Spleen (tissue), 11 donors: ENCODE results near the gene CDH18. TPM values are rescaled to one million over a fixed set of nuclear protein-coding genes. Genes with fewer than 3 reads are reported as not detected.

Experiments used
- DNase-seq: peaks from one replicate; pipeline ENCODE4 v3.0.0-alpha.2; 2020
- H3K27ac ChIP-seq, 8 donors: fragments of 200-600 bp; sonication (generic) in 7 of 8; 1 replicate in 4 of 8; 2 replicates in 4 of 8; pipeline versions ENCODE4 v1.5.0 to v1.8.0; 2016 to 2021; ENCODE audit warnings: inconsistent platforms in 4 of 8, mild to moderate bottlenecking in 4 of 8, moderate library complexity in 1 of 8
- H3K27me3 ChIP-seq, 7 donors: fragments of 200-600 bp; sonication (generic) in 6 of 7; replicated peaks in 1 of 7; 1 replicate in 4 of 7; 2 replicates in 3 of 7; pipeline versions ENCODE4 v1.5.0 to v1.8.0; 2016 to 2021; ENCODE audit warnings: inconsistent platforms in 3 of 7, mild to moderate bottlenecking in 1 of 7
- H3K36me3 ChIP-seq, 6 donors: fragments of 200-600 bp; sonication (generic) in 5 of 6; 1 replicate in 4 of 6; 2 replicates in 2 of 6; pipeline versions ENCODE4 v1.5.0 to v1.8.0; 2016 to 2021; ENCODE audit warnings: inconsistent platforms in 2 of 6
- H3K4me1 ChIP-seq, 6 donors: fragments of 200-600 bp; sonication (generic) in 5 of 6; 1 replicate in 3 of 6; 2 replicates in 3 of 6; pipeline versions ENCODE4 v1.5.0 to v1.8.0; 2016 to 2021; ENCODE audit warnings: inconsistent platforms in 3 of 6
- H3K4me3 ChIP-seq, 8 donors: fragments of 200-600 bp; sonication (generic) in 7 of 8; 1 replicate in 4 of 8; 2 replicates in 4 of 8; pipeline versions ENCODE4 v1.5.0 to v1.8.0; 2016 to 2021; ENCODE audit warnings: inconsistent platforms in 4 of 8, mild to moderate bottlenecking in 4 of 8, moderate library complexity in 2 of 8
- H3K9me3 ChIP-seq, 8 donors: fragments of 200-600 bp; sonication (generic) in 7 of 8; 1 replicate in 4 of 8; 2 replicates in 4 of 8; pipeline versions ENCODE4 v1.5.0 to v1.8.0; 2016 to 2021; ENCODE audit warnings: inconsistent platforms in 4 of 8
- POLR2A ChIP-seq, 3 donors: fragments of 450-650 bp; IDR thresholded peaks; one replicate each; pipeline ENCODE4 v1.5.1; 2017; ENCODE audit warnings: antibody characterized with exemption in 3 of 3, mild to moderate bottlenecking in 1 of 3
- POLR2AphosphoS5 ChIP-seq, 3 donors: sonication (generic); formaldehyde crosslinking; IDR thresholded peaks; one replicate each; pipeline ENCODE4 v1.5.1; 2017; ENCODE audit warnings: antibody characterized with exemption in 3 of 3
- WGBS, 5 donors: extraction: QIAGEN DNeasy Blood & Tissue Kit in 3 of 5; methylation state at CpG; one replicate each; pipeline versions ENCODE4 v1.1.5 to v1.1.7; 2013 to 2018; 5-methylcytosine and 5-hydroxymethylcytosine counted together
- intact Hi-C: fragments of 100-400 bp; cut with DNase I; formaldehyde crosslinking; loops from one replicate; pipeline ENCODE4 v1.15.0; 2023; ENCODE audit warnings: low total_unique reads
- polyA plus RNA-seq, 3 donors: library from polyadenylated mRNA; stranded (reverse); fragments of 200-250 nt; gene quantifications; one replicate each; pipeline ENCODE4 v1.2.1, GENCODE V29; 2013
- total RNA-seq, 7 donors: library from RNA; depleted of rRNA in 3 of 7; stranded (reverse); fragments of >200 nt in 3 of 7; fragmentation: NEBNext Ultra II Directional in 4 of 7; extraction: Animal tissue kit (Norgen Biotek cat#: 25700) in 4 of 7; gene quantifications; one replicate each; pipeline versions ENCODE4 v1.1.0 to v1.2.1, GENCODE V29; 2016 to 2021
- TF ChIP-seq, protein P1 (sequence below), 11 experiments: fragments of 200-600 bp in 7 of 11; fragments of 450-650 bp in 4 of 11; sonication (generic) in 4 of 11; IDR thresholded peaks in 8 of 11; conservative IDR thresholded peaks in 3 of 11; 1 replicate in 7 of 11; 2 replicates in 4 of 11; pipeline versions ENCODE4 v1.4.0 to v1.8.0; 2016 to 2021; ENCODE audit warnings: antibody characterized with exemption in 11 of 11, inconsistent platforms in 4 of 11, mild to moderate bottlenecking in 1 of 11
- donor health status: healthy with polysubstance abuse.
- donor health status: DM: no; HTN: no; CAD: no; lungs with moderate emphysema.
- donor health status: DM: no; HTN: no; CAD: no.
- donor health status: Bipolar disorder and iron deficiency.
- donor health status: healthy.
- donor health status: DM: no; HTN: no; CAD: no.
- donor health status: DM: yes; HTN: yes; CAD: no.

CDH18 gene
- total and polyA plus RNA-seq, 10 donors, result 0.26 TPM; not detected in 9

DNA sequence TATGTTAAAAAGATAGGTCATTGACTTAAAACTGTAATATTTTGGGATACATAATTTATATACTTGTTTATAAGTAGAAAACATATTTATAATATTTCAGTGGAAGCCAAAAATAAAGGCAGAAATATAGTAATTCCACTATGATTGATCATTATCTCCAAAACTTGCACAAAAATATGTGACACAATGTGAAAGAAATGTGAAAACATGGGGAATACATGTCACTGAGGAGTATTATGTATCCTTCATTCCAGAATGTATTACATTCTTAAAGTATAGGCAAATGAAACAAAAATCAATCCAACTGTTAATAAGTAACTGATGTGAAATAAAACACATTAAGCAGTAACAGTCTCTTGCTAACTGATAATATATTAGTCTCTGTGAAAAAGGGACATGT is 236.7 kb downstream of the CDH18 start:
- Histone ChIP-seq H3K36me3 (no peaks in the 10 kb centered on the region), H3K4me1 (no peaks in the 10 kb centered on the region), H3K27ac (no peak overlapping the region), H3K27me3 (no peaks in the 10 kb centered on the region), H3K9me3 (peaks cover 0 to 26% (median 9%) of the 10 kb centered on the region in 8 donors), H3K4me3 (no peak overlapping the region)
- intact Hi-C loops, result no loop called here
- no peak for TF ChIP-seq POLR2A (IDR thresholded peaks at IDR 0.05)
- TF ChIP-seq, protein P1, sequence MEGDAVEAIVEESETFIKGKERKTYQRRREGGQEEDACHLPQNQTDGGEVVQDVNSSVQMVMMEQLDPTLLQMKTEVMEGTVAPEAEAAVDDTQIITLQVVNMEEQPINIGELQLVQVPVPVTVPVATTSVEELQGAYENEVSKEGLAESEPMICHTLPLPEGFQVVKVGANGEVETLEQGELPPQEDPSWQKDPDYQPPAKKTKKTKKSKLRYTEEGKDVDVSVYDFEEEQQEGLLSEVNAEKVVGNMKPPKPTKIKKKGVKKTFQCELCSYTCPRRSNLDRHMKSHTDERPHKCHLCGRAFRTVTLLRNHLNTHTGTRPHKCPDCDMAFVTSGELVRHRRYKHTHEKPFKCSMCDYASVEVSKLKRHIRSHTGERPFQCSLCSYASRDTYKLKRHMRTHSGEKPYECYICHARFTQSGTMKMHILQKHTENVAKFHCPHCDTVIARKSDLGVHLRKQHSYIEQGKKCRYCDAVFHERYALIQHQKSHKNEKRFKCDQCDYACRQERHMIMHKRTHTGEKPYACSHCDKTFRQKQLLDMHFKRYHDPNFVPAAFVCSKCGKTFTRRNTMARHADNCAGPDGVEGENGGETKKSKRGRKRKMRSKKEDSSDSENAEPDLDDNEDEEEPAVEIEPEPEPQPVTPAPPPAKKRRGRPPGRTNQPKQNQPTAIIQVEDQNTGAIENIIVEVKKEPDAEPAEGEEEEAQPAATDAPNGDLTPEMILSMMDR (IDR thresholded peaks at IDR 0.05 in 8 of 11, conservative IDR thresholded peaks at IDR 0.05 in 3 of 11), result no peak
- TF ChIP-seq POLR2AphosphoS5 (IDR thresholded peaks at IDR 0.05), result no peak
- no peak for DNase-seq

DNA sequence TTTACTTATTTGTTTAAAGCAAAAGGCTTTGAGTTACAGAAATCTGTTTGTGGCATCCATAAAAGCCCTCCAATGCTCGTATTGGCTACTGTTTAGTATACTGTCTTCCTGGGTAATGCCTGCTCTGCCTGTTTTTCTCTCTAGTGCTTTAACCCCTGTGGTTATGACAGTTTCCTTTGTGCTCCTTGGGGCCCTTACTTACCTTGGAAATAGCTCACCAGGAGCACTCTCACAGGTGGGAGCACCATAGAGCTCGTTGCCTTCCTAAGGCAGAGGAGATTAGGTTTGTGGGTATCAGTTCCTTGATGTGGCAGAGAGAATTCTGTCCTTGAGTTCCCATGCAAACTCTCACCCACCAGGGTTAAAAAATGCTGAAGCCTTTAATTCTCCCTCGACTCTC is 242.8 kb downstream of the CDH18 start:
- no peak for DNase-seq
- Histone ChIP-seq H3K4me3 (no peak overlapping the region), H3K27ac (no peak overlapping the region), H3K27me3 (no peaks in the 10 kb centered on the region), H3K9me3 (no peaks in the 10 kb centered on the region), H3K36me3 (no peaks in the 10 kb centered on the region), H3K4me1 (no peaks in the 10 kb centered on the region)
- intact Hi-C loops, result no loop called here
- 32 to 51% (median 38%) methylated on average over 3 of the region's 3 CpGs for WGBS, 5 donors
- TF ChIP-seq POLR2AphosphoS5 (IDR thresholded peaks at IDR 0.05), result no peak
- no peak for TF ChIP-seq POLR2A (IDR thresholded peaks at IDR 0.05)
- TF ChIP-seq, protein P1 (IDR thresholded peaks at IDR 0.05 in 8 of 11, conservative IDR thresholded peaks at IDR 0.05 in 3 of 11), result no peak

DNA sequence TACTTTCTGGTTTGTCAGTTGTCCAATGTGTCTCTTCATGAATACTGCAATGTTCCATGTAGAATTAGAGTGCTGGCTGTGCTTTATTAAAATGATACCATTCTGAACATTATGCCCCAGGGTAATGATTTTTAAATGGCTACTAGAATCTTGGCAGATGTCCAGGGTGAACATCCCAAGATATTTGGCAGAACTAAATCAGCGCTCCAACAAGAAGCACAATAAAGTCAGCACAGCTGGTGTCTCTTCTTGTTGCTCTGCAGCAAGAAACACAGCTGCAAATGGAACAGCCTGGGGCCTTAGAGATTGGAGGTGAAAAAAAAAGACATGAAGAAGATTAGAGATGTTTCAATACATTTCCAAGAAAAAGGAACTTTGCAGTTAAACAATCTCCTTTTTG is 248.3 kb downstream of the CDH18 start:
- intact Hi-C loops, result no loop called here
- H3K36me3 ChIP-seq, result no peaks in the 10 kb centered on the region
- H3K27ac ChIP-seq, result no peak overlapping the region
- WGBS, 5 donors, result 87 to 97% (median 89%) methylated on average over 1 of the region's 1 CpG
- no peak for DNase-seq
- peaks cover 0 to 5% (median 0%) of the 10 kb centered on the region in 8 donors for H3K9me3 ChIP-seq
- H3K27me3 ChIP-seq, result no peaks in the 10 kb centered on the region
- TF ChIP-seq, protein P1 (IDR thresholded peaks at IDR 0.05 in 8 of 11, conservative IDR thresholded peaks at IDR 0.05 in 3 of 11), result no peak
- TF ChIP-seq POLR2AphosphoS5 (IDR thresholded peaks at IDR 0.05) (no peak), POLR2A (IDR thresholded peaks at IDR 0.05) (no peak)
- H3K4me3 ChIP-seq, result no peak overlapping the region
- H3K4me1 ChIP-seq, result no peaks in the 10 kb centered on the region

DNA sequence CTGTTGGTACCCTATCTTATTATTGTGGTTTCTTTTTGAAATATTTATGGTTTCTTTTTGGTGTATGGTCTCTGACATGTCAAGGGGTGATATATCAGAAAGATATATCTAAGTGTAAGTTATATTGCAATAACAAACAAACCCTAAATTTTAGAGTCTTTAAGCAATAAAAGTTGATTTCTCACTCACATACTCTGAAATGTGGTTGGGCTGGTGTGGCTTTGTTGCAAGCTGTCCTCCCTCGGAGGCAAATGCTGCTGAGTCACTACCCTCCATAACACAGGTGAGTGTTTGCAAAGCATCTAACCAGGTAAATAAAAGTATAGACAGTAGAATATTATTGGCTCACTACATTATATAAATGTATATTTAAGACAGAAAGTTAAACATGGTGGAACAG is 253.2 kb downstream of the CDH18 start:
- 48 to 79% (median 63%) methylated on average over 1 of the region's 1 CpG for WGBS, 5 donors
- no peak overlapping the region for H3K27ac ChIP-seq

More for the DNA sequence above, 253.2 kb downstream of the CDH18 start:
- no peak for DNase-seq
- TF ChIP-seq, protein P1 (IDR thresholded peaks at IDR 0.05 in 8 of 11, conservative IDR thresholded peaks at IDR 0.05 in 3 of 11), result no peak
- TF ChIP-seq POLR2AphosphoS5 (IDR thresholded peaks at IDR 0.05) (no peak), POLR2A (IDR thresholded peaks at IDR 0.05) (no peak)
- intact Hi-C loops, result no loop called here
- Histone ChIP-seq H3K36me3 (no peaks in the 10 kb centered on the region), H3K27me3 (no peaks in the 10 kb centered on the region), H3K9me3 (peaks cover 0 to 15% (median 5%) of the 10 kb centered on the region in 8 donors), H3K4me1 (no peaks in the 10 kb centered on the region), H3K4me3 (no peak overlapping the region)
